ENCODE measurements around the gene PPP1R9A. TPM values are rescaled to one million over a fixed set of nuclear protein-coding genes. Genes with fewer than 3 reads are reported as not detected.

The PPP1R9A gene
- total RNA-seq, 1 experiment from 2014 or later = 13.5 TPM

GRCh38 chr7:94971051-94971867 is 63.9 kb downstream of the PPP1R9A start:
- TF ChIP-seq REST (IDR thresholded peaks at IDR 0.05; ENCODE audit: low read depth) (no peak), MAX (IDR thresholded peaks at IDR 0.05) (no peak), SP1 (IDR thresholded peaks at IDR 0.05; ENCODE audit: low read depth) (no peak), ELF1 (IDR thresholded peaks at IDR 0.05; ENCODE audit: borderline replicate concordance, low read depth) (no peak), ZNF274 (IDR thresholded peaks at IDR 0.05; ENCODE audit: low read depth, low read length) (no peak), SIN3A (IDR thresholded peaks at IDR 0.05; ENCODE audit: low read depth) (no peak), ZFX (IDR thresholded peaks at IDR 0.05) (no peak), CTCF (IDR thresholded peaks at IDR 0.05 in 2 of 3, conservative IDR thresholded peaks at IDR 0.05 in 1 of 3; ENCODE audit: borderline replicate concordance in 1 of 3, insufficient read depth in 1 of 3, low read depth in 2 of 3, low read length in 2 of 3) (no peak), JUND (IDR thresholded peaks at IDR 0.05) (no peak), RAD21 (IDR thresholded peaks at IDR 0.05; ENCODE audit: low read depth) (no peak), POLR2A (IDR thresholded peaks at IDR 0.05; ENCODE audit: borderline replicate concordance, extremely low read depth, insufficient read depth, insufficient read length) (no peak), EGR1 (IDR thresholded peaks at IDR 0.05; ENCODE audit: low read depth) (no peak)
- no peak overlapping the region for H3K4me3 ChIP-seq (replicated peaks in 1 of 2; ENCODE audit: low read depth in 1 of 2, low read length in 2 of 2)
- H4K20me1 ChIP-seq (ENCODE audit: insufficient read depth) = no peaks in the 10 kb centered on the region
- no peak overlapping the region for H3K4me2 ChIP-seq (ENCODE audit: low read length)
- H3K4me1 ChIP-seq (ENCODE audit: control insufficient read depth in 1 of 2, insufficient read depth in 2 of 2, low read length in 2 of 2) = peaks cover 0 to 8% of the 10 kb centered on the region in 2 experiments; a peak in 2 of 4 replicates
- H3K27ac ChIP-seq (ENCODE audit: low read depth, low read length) = no peak overlapping the region
- RAD21 ChIA-PET (ENCODE audit: low non-redundant PET in 1 of 2, low total read pairs in 2 of 2, uncharacterized antibody in 2 of 2, unreplicated experiment in 2 of 2) = no interaction called here
- intact Hi-C loops (cut with micrococcal nuclease) = no loop called here
- no peak overlapping the region for H3K9ac ChIP-seq (ENCODE audit: low read length)
- CTCF ChIA-PET = no interaction called here
- no peaks in the 10 kb centered on the region for H3K9me2 ChIP-seq (ENCODE audit: insufficient read depth)
- ATAC-seq (no peak), DNase-seq (ENCODE audit: low read depth, low spot score) (no peak)
- POLR2A ChIA-PET = no interaction called here
- H3K9me3 ChIP-seq (ENCODE audit: control insufficient read depth in 1 of 2, insufficient read depth in 1 of 2, low read depth in 1 of 2, low read length in 2 of 2) = no peaks in the 10 kb centered on the region
- H3K36me3 ChIP-seq (ENCODE audit: control insufficient read depth in 1 of 2, insufficient read depth in 2 of 2, low read length in 2 of 2) = no peaks in the 10 kb centered on the region
- no peak overlapping the region for H2AFZ ChIP-seq (ENCODE audit: low read depth, low read length, poor library complexity, severe bottlenecking)
- H3K79me2 ChIP-seq (ENCODE audit: insufficient read depth, low read length) = no peaks in the 10 kb centered on the region; the same call in 1 of the 2 replicates
- no TSS peak for BruUV-seq (replicated peaks)
- no peaks in the 10 kb centered on the region for H3K27me3 ChIP-seq (ENCODE audit: insufficient read depth, low read length)
